ENCODE results near the gene RUNX1. TPM values are rescaled to one million over a fixed set of nuclear protein-coding genes. Genes with fewer than 3 reads are reported as not detected.

The RUNX1 gene
- total and polyA plus RNA-seq, 10 of the 15 experiments (the other 5 are each of a cell fraction or from before 2014, with no cell fraction given): 0.90 to 15.2 (median 4.1) TPM

DNA sequence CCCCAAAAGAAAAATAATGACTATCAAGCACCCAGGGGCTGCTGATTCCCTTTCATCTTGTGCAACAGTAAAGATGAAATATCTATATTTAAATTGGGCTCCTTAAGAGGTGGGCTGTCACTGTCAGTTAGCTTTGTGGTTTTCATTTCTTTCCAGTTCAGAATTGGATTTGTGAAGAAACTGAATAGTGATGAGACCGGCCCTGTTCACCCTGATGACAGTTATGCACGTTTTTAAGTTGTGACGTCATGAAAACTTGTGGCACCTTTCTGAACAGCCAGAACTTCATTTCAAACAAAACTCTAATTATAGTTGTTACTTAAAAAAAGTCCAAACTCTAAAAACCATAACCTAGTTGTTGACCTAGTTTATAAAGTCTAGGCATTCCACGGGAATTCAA is 125.9 kb downstream of the RUNX1 start:
- ChIA-PET CTCF (no interaction called here), RAD21 (ENCODE audit: unreplicated experiment) (no interaction called here), SMC1A (ENCODE audit: uncharacterized antibody, unreplicated experiment) (no interaction called here), POLR2A (no interaction called here)
- WGBS (ENCODE audit: insufficient coverage, insufficient replicate concordance, low lambda C conversion rate, missing lambda C conversion rate): 31% methylated on average over 4 of the region's 4 CpGs
- Histone ChIP-seq H3K9me3 (replicated peaks; ENCODE audit: control insufficient read depth, insufficient read depth, low read length) (no peaks in the 10 kb centered on the region), H3K36me3 (ENCODE audit: control insufficient read depth in 2 of 2, insufficient read depth in 2 of 2, low read length in 1 of 2) (no peaks in the 10 kb centered on the region), H3K4me3 (no peak overlapping the region), H3K27me3 (replicated peaks in 1 of 2; ENCODE audit: control insufficient read depth in 2 of 2, insufficient read depth in 2 of 2, low read length in 1 of 2) (peaks cover 0 to 2% of the 10 kb centered on the region in 2 experiments; a peak in 2 of 4 replicates), H4K20me1 (ENCODE audit: control insufficient read depth, insufficient read depth) (no peaks in the 10 kb centered on the region), H3K4me2 (ENCODE audit: control insufficient read depth, insufficient read depth) (no peak overlapping the region), H3K4me1 (ENCODE audit: control insufficient read depth, insufficient read depth, low read length) (no peaks in the 10 kb centered on the region), H3K9ac (ENCODE audit: control insufficient read depth, insufficient read depth, low read length) (no peak overlapping the region), H3K27ac (ENCODE audit: control insufficient read depth, insufficient read depth) (no peak overlapping the region), H2AFZ (ENCODE audit: control insufficient read depth, low read depth, low read length) (no peak overlapping the region), H3K79me2 (ENCODE audit: control insufficient read depth, insufficient read depth, low read length) (no peaks in the 10 kb centered on the region)
- in situ Hi-C loops (cut with MboI) (loop anchor here (10.0 kb wide), 1 partner anchor 58 kb away; no protein-coding TSS in a partner anchor), intact Hi-C loops (cut with micrococcal nuclease; ENCODE audit: unreplicated experiment) (no loop called here)
- ATAC-seq (no peak), FAIRE-seq (no peak), DNase-seq (ENCODE audit: low read depth, low spot score) (no peak)
- TF ChIP-seq, protein P1, sequence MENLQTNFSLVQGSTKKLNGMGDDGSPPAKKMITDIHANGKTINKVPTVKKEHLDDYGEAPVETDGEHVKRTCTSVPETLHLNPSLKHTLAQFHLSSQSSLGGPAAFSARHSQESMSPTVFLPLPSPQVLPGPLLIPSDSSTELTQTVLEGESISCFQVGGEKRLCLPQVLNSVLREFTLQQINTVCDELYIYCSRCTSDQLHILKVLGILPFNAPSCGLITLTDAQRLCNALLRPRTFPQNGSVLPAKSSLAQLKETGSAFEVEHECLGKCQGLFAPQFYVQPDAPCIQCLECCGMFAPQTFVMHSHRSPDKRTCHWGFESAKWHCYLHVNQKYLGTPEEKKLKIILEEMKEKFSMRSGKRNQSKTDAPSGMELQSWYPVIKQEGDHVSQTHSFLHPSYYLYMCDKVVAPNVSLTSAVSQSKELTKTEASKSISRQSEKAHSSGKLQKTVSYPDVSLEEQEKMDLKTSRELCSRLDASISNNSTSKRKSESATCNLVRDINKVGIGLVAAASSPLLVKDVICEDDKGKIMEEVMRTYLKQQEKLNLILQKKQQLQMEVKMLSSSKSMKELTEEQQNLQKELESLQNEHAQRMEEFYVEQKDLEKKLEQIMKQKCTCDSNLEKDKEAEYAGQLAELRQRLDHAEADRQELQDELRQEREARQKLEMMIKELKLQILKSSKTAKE (IDR thresholded peaks at IDR 0.05; ENCODE audit: low read depth, poor library complexity, severe bottlenecking): no peak
- TF ChIP-seq CREM (IDR thresholded peaks at IDR 0.05; ENCODE audit: low read depth) (peak; percentile 28; the same call in 1 of the 2 replicates), GATAD2B (conservative IDR thresholded peaks at IDR 0.05; ENCODE audit: low read depth) (no peak)
- BruUV-seq (replicated peaks): no TSS peak

GRCh38 chr21:34922479-34922878 is 126.6 kb downstream of the RUNX1 start:
- Histone ChIP-seq H2AFZ (ENCODE audit: control insufficient read depth, low read depth, low read length) (no peak overlapping the region), H3K36me3 (ENCODE audit: control insufficient read depth in 2 of 2, insufficient read depth in 2 of 2, low read length in 1 of 2) (no peaks in the 10 kb centered on the region), H3K9me3 (replicated peaks; ENCODE audit: control insufficient read depth, insufficient read depth, low read length) (no peaks in the 10 kb centered on the region), H3K4me3 (no peak overlapping the region), H3K4me2 (ENCODE audit: control insufficient read depth, insufficient read depth) (no peak overlapping the region), H3K9ac (ENCODE audit: control insufficient read depth, insufficient read depth, low read length) (no peak overlapping the region), H3K27ac (ENCODE audit: control insufficient read depth, insufficient read depth) (no peak overlapping the region), H3K4me1 (ENCODE audit: control insufficient read depth, insufficient read depth, low read length) (no peaks in the 10 kb centered on the region), H3K27me3 (replicated peaks in 1 of 2; ENCODE audit: control insufficient read depth in 2 of 2, insufficient read depth in 2 of 2, low read length in 1 of 2) (peaks cover 0 to 2% of the 10 kb centered on the region in 2 experiments; a peak in 2 of 4 replicates), H4K20me1 (ENCODE audit: control insufficient read depth, insufficient read depth) (no peaks in the 10 kb centered on the region), H3K79me2 (ENCODE audit: control insufficient read depth, insufficient read depth, low read length) (no peaks in the 10 kb centered on the region)
- TF ChIP-seq, protein P2, sequence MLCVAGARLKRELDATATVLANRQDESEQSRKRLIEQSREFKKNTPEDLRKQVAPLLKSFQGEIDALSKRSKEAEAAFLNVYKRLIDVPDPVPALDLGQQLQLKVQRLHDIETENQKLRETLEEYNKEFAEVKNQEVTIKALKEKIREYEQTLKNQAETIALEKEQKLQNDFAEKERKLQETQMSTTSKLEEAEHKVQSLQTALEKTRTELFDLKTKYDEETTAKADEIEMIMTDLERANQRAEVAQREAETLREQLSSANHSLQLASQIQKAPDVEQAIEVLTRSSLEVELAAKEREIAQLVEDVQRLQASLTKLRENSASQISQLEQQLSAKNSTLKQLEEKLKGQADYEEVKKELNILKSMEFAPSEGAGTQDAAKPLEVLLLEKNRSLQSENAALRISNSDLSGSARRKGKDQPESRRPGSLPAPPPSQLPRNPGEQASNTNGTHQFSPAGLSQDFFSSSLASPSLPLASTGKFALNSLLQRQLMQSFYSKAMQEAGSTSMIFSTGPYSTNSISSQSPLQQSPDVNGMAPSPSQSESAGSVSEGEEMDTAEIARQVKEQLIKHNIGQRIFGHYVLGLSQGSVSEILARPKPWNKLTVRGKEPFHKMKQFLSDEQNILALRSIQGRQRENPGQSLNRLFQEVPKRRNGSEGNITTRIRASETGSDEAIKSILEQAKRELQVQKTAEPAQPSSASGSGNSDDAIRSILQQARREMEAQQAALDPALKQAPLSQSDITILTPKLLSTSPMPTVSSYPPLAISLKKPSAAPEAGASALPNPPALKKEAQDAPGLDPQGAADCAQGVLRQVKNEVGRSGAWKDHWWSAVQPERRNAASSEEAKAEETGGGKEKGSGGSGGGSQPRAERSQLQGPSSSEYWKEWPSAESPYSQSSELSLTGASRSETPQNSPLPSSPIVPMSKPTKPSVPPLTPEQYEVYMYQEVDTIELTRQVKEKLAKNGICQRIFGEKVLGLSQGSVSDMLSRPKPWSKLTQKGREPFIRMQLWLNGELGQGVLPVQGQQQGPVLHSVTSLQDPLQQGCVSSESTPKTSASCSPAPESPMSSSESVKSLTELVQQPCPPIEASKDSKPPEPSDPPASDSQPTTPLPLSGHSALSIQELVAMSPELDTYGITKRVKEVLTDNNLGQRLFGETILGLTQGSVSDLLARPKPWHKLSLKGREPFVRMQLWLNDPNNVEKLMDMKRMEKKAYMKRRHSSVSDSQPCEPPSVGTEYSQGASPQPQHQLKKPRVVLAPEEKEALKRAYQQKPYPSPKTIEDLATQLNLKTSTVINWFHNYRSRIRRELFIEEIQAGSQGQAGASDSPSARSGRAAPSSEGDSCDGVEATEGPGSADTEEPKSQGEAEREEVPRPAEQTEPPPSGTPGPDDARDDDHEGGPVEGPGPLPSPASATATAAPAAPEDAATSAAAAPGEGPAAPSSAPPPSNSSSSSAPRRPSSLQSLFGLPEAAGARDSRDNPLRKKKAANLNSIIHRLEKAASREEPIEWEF (IDR thresholded peaks at IDR 0.05; ENCODE audit: insufficient replicate concordance, low read depth, low read length): no peak
- TF ChIP-seq BCL11A (IDR thresholded peaks at IDR 0.05; ENCODE audit: low read depth, low read length): no peak
- no peak for TF ChIP-seq KLF5 (IDR thresholded peaks at IDR 0.05; ENCODE audit: partially characterized antibody)
- TF ChIP-seq, protein P3, sequence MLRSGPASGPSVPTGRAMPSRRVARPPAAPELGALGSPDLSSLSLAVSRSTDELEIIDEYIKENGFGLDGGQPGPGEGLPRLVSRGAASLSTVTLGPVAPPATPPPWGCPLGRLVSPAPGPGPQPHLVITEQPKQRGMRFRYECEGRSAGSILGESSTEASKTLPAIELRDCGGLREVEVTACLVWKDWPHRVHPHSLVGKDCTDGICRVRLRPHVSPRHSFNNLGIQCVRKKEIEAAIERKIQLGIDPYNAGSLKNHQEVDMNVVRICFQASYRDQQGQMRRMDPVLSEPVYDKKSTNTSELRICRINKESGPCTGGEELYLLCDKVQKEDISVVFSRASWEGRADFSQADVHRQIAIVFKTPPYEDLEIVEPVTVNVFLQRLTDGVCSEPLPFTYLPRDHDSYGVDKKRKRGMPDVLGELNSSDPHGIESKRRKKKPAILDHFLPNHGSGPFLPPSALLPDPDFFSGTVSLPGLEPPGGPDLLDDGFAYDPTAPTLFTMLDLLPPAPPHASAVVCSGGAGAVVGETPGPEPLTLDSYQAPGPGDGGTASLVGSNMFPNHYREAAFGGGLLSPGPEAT (IDR thresholded peaks at IDR 0.05; ENCODE audit: low read depth): no peak
- no peak for TF ChIP-seq ZBED1 (IDR thresholded peaks at IDR 0.05; ENCODE audit: borderline replicate concordance)
- DNase-seq (ENCODE audit: low read depth, low spot score) (no peak), FAIRE-seq (no peak), ATAC-seq (no peak)
- ChIA-PET RAD21 (ENCODE audit: unreplicated experiment) (no interaction called here), POLR2A (interaction anchor here (0.7 kb wide), 1 partner anchor 1068 kb away, joined by 3 read pairs; no protein-coding TSS in a partner anchor), CTCF (no interaction called here), SMC1A (ENCODE audit: uncharacterized antibody, unreplicated experiment) (no interaction called here)
- intact Hi-C loops (cut with micrococcal nuclease; ENCODE audit: unreplicated experiment) (no loop called here), in situ Hi-C loops (cut with MboI) (loop anchor here (10.0 kb wide), 1 partner anchor 58 kb away; no protein-coding TSS in a partner anchor)
- BruUV-seq (replicated peaks): no TSS peak

Measured in GM12878 (cell line).